Measurements from ENCODE around the gene SRSF2. TPM values are rescaled to one million over a fixed set of nuclear protein-coding genes. Genes with fewer than 3 reads are reported as not detected.

The SRSF2 gene
- total RNA-seq (100 to 1,000 TPM; 172 to 215 TPM), polyA plus RNA-seq (100 to 1,000 TPM; 136 to 251 TPM)
- long read RNA-seq, donor 1, transcript SRSF2-209 (2 exons, 1,001 nt): minor isoform, 18 of 111 reads
- long read RNA-seq, donor 1, transcript SRSF2-203 (2 exons, 2,885 nt): minor isoform, 23 of 111 reads
- long read RNA-seq, donor 1, transcript SRSF2-202 (3 exons, 1,927 nt): major isoform, 49 of 111 reads
- long read RNA-seq, donor 1, partial matches to known transcripts: 12 of 111 reads
- long read RNA-seq, donor 1, other reads (novel, unspliced or antisense): 0 of 111 reads
- long read RNA-seq, donor 2, transcript SRSF2-209 (2 exons, 1,001 nt): minor isoform, 16 of 48 reads
- long read RNA-seq, donor 2, transcript SRSF2-202 (3 exons, 1,927 nt): major isoform, 20 of 48 reads
- long read RNA-seq, donor 2, transcript SRSF2-203 (2 exons, 2,885 nt): minor isoform, 7 of 48 reads
- long read RNA-seq, donor 2, partial matches to known transcripts: 0 of 48 reads
- long read RNA-seq, donor 2, other reads (novel, unspliced or antisense): 0 of 48 reads
- long read RNA-seq, donor 3, transcript SRSF2-202 (3 exons, 1,927 nt): major isoform, 36 of 67 reads
- long read RNA-seq, donor 3, transcript SRSF2-203 (2 exons, 2,885 nt): minor isoform, 7 of 67 reads
- long read RNA-seq, donor 3, transcript SRSF2-209 (2 exons, 1,001 nt): minor isoform, 18 of 67 reads
- long read RNA-seq, donor 3, partial matches to known transcripts: 0 of 67 reads
- long read RNA-seq, donor 3, other reads (novel, unspliced or antisense): 0 of 67 reads
- long read RNA-seq, donor 4, transcript SRSF2-209 (2 exons, 1,001 nt): minor isoform, 19 of 62 reads
- long read RNA-seq, donor 4, transcript SRSF2-203 (2 exons, 2,885 nt): minor isoform, 8 of 62 reads
- long read RNA-seq, donor 4, transcript SRSF2-202 (3 exons, 1,927 nt): major isoform, 31 of 62 reads
- long read RNA-seq, donor 4, partial matches to known transcripts: 0 of 62 reads
- long read RNA-seq, donor 4, other reads (novel, unspliced or antisense): 0 of 62 reads
- long read RNA-seq, donor 5, transcript SRSF2-202 (3 exons, 1,927 nt): major isoform, 68 of 130 reads
- long read RNA-seq, donor 5, transcript SRSF2-209 (2 exons, 1,001 nt): minor isoform, 27 of 130 reads
- long read RNA-seq, donor 5, transcript SRSF2-203 (2 exons, 2,885 nt): minor isoform, 18 of 130 reads
- long read RNA-seq, donor 5, partial matches to known transcripts: 7 of 130 reads
- long read RNA-seq, donor 5, other reads (novel, unspliced or antisense): 0 of 130 reads

GRCh38 chr17:76737082-76737675 lies at the start of gene SRSF2:
SRSF2 (minus strand) TSS chr17:76737331; CDS start chr17:76737160, 171 bp downstream.
- Histone ChIP-seq H3K4me1 (ENCODE audit: control insufficient read depth in 5 of 5, insufficient read depth in 5 of 5, low read length in 5 of 5) (peaks cover 0 to 52% (median 13%) of the 10 kb centered on the region in 5 donors), H3K9me3 (ENCODE audit: control insufficient read depth in 4 of 4, insufficient read depth in 3 of 4, low read length in 3 of 4) (no peaks in the 10 kb centered on the region), H3K9ac (ENCODE audit: insufficient read depth in 1 of 2, low read length in 2 of 2) (peak within 1 kb of the TSS; percentile 91 to 97), H3K27ac (ENCODE audit: low read depth in 1 of 2, low read length in 1 of 2) (peak within 1 kb of the TSS; percentile 100), H3K27me3 (ENCODE audit: control insufficient read depth in 3 of 3, insufficient read depth in 3 of 3, low read length in 2 of 3) (no peaks in the 10 kb centered on the region), H3K36me3 (ENCODE audit: control insufficient read depth in 4 of 4, insufficient read depth in 4 of 4, low read length in 4 of 4) (peaks cover 7 to 43% (median 25%) of the 10 kb centered on the region in 4 donors), H3K4me3 (peak within 1 kb of the TSS; percentile 100)
- no peak for TF ChIP-seq CTCF (IDR thresholded peaks at IDR 0.05; ENCODE audit: control extremely low read depth, extremely low read depth)
- peak; percentile 87 for ATAC-seq (ENCODE audit: insufficient read depth, low FRiP score)
- peak; percentile 100 for DNase-seq
- 0% methylated on average over 54 to 60 of the region's 60 CpGs for WGBS, 2 donors

- no peaks in the 10 kb centered on the region for H3K4me1 ChIP-seq (ENCODE audit: control insufficient read depth in 5 of 5, insufficient read depth in 5 of 5, low read length in 5 of 5)
- H3K9me3 ChIP-seq (ENCODE audit: control insufficient read depth in 4 of 4, insufficient read depth in 3 of 4, low read length in 3 of 4): no peaks in the 10 kb centered on the region
- no peaks in the 10 kb centered on the region for H3K27me3 ChIP-seq (ENCODE audit: control insufficient read depth in 3 of 3, insufficient read depth in 3 of 3, low read length in 2 of 3)
- H3K9ac ChIP-seq (ENCODE audit: insufficient read depth in 1 of 2, low read length in 2 of 2): no peak overlapping the region
- DNase-seq: no peak
- H3K4me3 ChIP-seq: no peak overlapping the region
- no peak for TF ChIP-seq CTCF (IDR thresholded peaks at IDR 0.05; ENCODE audit: control extremely low read depth, extremely low read depth)
- no peak overlapping the region for H3K27ac ChIP-seq (ENCODE audit: low read depth in 1 of 2, low read length in 1 of 2)
- H3K36me3 ChIP-seq (ENCODE audit: control insufficient read depth in 4 of 4, insufficient read depth in 4 of 4, low read length in 4 of 4): peaks cover 0 to 11% (median 9%) of the 10 kb centered on the region in 4 donors
- WGBS, 2 donors: 85 to 86% methylated on average over 3 of the region's 3 CpGs
- no peak for ATAC-seq (ENCODE audit: insufficient read depth, low FRiP score)
Measured at GRCh38 chr17:76784926-76785325, 47.8 kb upstream of the SRSF2 start.

GRCh38 chr17:76783146-76783545 lies 46.0 kb upstream of the SRSF2 start:
- no peak for DNase-seq
- H3K27ac ChIP-seq (ENCODE audit: low read depth in 1 of 2, low read length in 1 of 2): no peak overlapping the region
- no peak for TF ChIP-seq CTCF (IDR thresholded peaks at IDR 0.05; ENCODE audit: control extremely low read depth, extremely low read depth)
- WGBS, 2 donors: 84 to 91% methylated on average over 5 of the region's 5 CpGs
- no peaks in the 10 kb centered on the region for H3K27me3 ChIP-seq (ENCODE audit: control insufficient read depth in 3 of 3, insufficient read depth in 3 of 3, low read length in 2 of 3)
- H3K9ac ChIP-seq (ENCODE audit: insufficient read depth in 1 of 2, low read length in 2 of 2): no peak overlapping the region
- H3K9me3 ChIP-seq (ENCODE audit: control insufficient read depth in 4 of 4, insufficient read depth in 3 of 4, low read length in 3 of 4): no peaks in the 10 kb centered on the region
- no peak for ATAC-seq (ENCODE audit: insufficient read depth, low FRiP score)
- peaks cover 5 to 11% (median 10%) of the 10 kb centered on the region in 4 donors for H3K36me3 ChIP-seq (ENCODE audit: control insufficient read depth in 4 of 4, insufficient read depth in 4 of 4, low read length in 4 of 4)
- no peak overlapping the region for H3K4me3 ChIP-seq
- no peaks in the 10 kb centered on the region for H3K4me1 ChIP-seq (ENCODE audit: control insufficient read depth in 5 of 5, insufficient read depth in 5 of 5, low read length in 5 of 5)

Measured in lung (tissue), 16 donors.